Measurements from ENCODE around the gene CEP131.
A peak's percentile ranks its signal among the peaks of the same experiment; 100 is the strongest.

Gene CEP131

DNA sequence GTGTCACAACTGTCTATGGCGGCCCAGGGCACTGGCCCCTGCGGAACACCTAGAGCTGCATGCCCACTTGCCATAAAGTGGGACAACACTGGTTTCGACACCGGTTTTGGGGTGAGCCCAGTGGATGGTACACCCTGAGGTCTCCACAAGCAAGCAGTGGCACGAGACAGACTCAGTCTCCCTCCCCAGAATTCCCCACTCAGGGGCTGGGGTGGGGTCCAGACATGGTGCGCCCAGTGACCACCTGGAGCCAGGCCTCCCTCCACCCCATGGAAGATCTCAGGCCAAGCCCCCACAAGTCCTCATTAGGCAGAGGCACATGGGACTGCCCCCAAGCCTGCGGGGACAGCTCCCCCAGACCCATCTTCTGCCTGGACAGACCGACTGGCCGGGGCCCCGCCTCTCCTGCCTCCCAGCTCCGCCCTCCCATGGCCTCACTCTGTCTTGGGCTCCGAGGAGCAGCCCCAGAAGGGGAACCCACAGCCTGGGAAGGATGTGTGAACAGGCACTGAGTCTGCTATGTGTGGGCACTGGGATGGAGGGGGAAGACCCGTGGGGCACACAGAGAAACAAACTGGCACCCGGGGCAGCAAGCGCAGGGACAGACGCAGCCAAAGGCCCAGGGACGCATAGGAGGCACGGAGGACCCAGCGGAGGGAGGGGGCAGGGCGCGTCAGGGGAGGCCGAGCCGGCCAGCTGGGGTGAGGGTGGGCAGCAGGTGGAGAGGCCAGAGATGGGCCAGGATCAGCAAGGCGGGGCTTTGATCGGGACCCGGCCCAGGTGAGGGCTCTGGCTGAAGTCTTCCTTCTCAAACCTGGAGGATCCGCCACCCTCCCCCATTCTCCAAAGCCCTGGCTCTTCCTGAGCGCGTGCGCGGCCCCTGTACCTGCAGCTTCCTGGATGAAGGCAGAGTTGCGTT lies 13.3 kb upstream of the CEP131 start:
- peak overlapping the region; percentile 23 for H3K27ac ChIP-seq
- no peak for DNase-seq (ENCODE audit: low spot score)
- TF ChIP-seq, protein P1, sequence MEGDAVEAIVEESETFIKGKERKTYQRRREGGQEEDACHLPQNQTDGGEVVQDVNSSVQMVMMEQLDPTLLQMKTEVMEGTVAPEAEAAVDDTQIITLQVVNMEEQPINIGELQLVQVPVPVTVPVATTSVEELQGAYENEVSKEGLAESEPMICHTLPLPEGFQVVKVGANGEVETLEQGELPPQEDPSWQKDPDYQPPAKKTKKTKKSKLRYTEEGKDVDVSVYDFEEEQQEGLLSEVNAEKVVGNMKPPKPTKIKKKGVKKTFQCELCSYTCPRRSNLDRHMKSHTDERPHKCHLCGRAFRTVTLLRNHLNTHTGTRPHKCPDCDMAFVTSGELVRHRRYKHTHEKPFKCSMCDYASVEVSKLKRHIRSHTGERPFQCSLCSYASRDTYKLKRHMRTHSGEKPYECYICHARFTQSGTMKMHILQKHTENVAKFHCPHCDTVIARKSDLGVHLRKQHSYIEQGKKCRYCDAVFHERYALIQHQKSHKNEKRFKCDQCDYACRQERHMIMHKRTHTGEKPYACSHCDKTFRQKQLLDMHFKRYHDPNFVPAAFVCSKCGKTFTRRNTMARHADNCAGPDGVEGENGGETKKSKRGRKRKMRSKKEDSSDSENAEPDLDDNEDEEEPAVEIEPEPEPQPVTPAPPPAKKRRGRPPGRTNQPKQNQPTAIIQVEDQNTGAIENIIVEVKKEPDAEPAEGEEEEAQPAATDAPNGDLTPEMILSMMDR (conservative IDR thresholded peaks at IDR 0.05; ENCODE audit: low read depth): no peak
- CTCF ChIA-PET: no interaction called here
- POLR2A ChIA-PET (ENCODE audit: low non-redundant PET): no interaction called here

GRCh38 chr17:81234940-81235821 lies 12.4 kb upstream of the CEP131 start:
- ChIA-PET CTCF (no interaction called here), POLR2A (ENCODE audit: low non-redundant PET) (no interaction called here)
- TF ChIP-seq, protein P1 (conservative IDR thresholded peaks at IDR 0.05; ENCODE audit: low read depth): no peak
- DNase-seq (ENCODE audit: low spot score): no peak
- peak overlapping the region; percentile 23 for H3K27ac ChIP-seq

GRCh38 chr17:81234506-81234855 lies 11.7 kb upstream of the CEP131 start:
- DNase-seq (ENCODE audit: low spot score): no peak
- ChIA-PET POLR2A (ENCODE audit: low non-redundant PET) (no interaction called here), CTCF (no interaction called here)
- H3K27ac ChIP-seq: 0 out of 2 replicates have a peak overlapping the region, but pooled peaks have one; percentile 7
- TF ChIP-seq, protein P1 (conservative IDR thresholded peaks at IDR 0.05; ENCODE audit: low read depth): no peak

- 0 out of 2 replicates have a peak overlapping the region, but pooled peaks have one; percentile 7 for H3K27ac ChIP-seq
- DNase-seq (ENCODE audit: low spot score): no peak
- ChIA-PET POLR2A (ENCODE audit: low non-redundant PET) (interaction anchor here (0.6 kb wide), 1 partner anchor 15 kb away, joined by 3 read pairs; no protein-coding TSS in a partner anchor), CTCF (interaction anchor here (0.6 kb wide), 1 partner anchor 9 kb away, joined by 4 read pairs; no protein-coding TSS in a partner anchor)
- TF ChIP-seq, protein P1 (conservative IDR thresholded peaks at IDR 0.05; ENCODE audit: low read depth): no peak
Measured at GRCh38 chr17:81233811-81234505, 11.2 kb upstream of the CEP131 start.

DNA sequence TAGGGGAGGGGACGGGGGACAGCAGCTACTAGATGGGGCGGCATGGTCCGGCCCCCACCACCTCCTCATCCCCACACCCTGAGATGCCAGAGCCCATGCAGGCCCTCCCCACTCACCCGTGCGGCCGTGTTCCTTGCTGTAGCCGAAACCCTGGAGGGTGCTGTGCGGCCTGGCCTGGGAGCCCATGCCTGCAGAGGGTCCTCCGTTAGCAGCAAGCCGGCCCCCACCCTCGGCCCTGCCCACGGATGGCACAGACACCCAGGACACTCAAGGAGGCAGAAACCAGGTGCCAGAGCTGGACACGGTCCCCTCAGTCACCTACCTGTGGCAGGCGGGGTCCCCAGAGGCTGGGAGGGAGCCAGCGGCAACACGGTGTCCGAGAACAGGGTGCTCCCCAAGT lies 10.6 kb upstream of the CEP131 start:
- DNase-seq (ENCODE audit: low spot score): no peak
- TF ChIP-seq, protein P1 (conservative IDR thresholded peaks at IDR 0.05; ENCODE audit: low read depth): no peak
- CTCF ChIA-PET: no interaction called here
- H3K27ac ChIP-seq: no peak overlapping the region
- POLR2A ChIA-PET (ENCODE audit: low non-redundant PET): no interaction called here
